SU-DHL-6 (cell line): ENCODE results near the gene EMP1.

Experiments used
- EZH2phosphoT487 ChIP-seq: fragments of 200-600 bp; sonication (generic), shearing (Covaris generic); conservative IDR thresholded peaks from 2 replicates; pipeline ENCODE4 v1.6.1; 2018; ENCODE audit warnings: mild to moderate bottlenecking, antibody characterized with exemption, low read length, moderate library complexity, mixed read lengths
- TF ChIP-seq, protein P1 (sequence below): fragments of 200-600 bp; sonication (generic); IDR thresholded peaks from one replicate; pipeline ENCODE4 v1.5.1; 2017; ENCODE audit warnings: antibody characterized with exemption, mild to moderate bottlenecking, low read length, moderate library complexity; ENCODE audit not compliant: insufficient read depth, poor library complexity, severe bottlenecking

DNA sequence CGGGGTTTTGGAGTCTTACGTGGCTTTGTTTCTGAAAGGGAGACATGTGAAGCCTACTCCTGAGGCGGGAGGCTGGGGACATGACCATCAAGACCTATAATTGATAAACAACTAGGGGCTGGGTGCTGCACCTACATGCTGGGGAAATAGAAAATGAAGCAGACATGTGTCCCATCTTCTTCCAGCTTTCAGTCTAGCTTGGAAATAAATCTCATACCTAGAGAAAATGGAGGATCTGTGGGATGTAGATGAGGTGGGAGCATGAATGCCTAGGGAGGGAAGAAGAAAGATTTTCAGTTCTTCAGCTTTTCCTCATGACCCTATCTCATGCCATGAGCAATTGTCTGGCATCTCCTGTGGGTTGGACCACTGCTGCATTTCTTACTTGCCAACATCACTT is 22.1 kb downstream of the EMP1 start:
- TF ChIP-seq, protein P1, sequence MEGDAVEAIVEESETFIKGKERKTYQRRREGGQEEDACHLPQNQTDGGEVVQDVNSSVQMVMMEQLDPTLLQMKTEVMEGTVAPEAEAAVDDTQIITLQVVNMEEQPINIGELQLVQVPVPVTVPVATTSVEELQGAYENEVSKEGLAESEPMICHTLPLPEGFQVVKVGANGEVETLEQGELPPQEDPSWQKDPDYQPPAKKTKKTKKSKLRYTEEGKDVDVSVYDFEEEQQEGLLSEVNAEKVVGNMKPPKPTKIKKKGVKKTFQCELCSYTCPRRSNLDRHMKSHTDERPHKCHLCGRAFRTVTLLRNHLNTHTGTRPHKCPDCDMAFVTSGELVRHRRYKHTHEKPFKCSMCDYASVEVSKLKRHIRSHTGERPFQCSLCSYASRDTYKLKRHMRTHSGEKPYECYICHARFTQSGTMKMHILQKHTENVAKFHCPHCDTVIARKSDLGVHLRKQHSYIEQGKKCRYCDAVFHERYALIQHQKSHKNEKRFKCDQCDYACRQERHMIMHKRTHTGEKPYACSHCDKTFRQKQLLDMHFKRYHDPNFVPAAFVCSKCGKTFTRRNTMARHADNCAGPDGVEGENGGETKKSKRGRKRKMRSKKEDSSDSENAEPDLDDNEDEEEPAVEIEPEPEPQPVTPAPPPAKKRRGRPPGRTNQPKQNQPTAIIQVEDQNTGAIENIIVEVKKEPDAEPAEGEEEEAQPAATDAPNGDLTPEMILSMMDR: no peak
- TF ChIP-seq EZH2phosphoT487: no peak
